ENCODE results near the gene CD55. TPM values are rescaled to one million over a fixed set of nuclear protein-coding genes. Genes with fewer than 3 reads are reported as not detected.
A peak's percentile ranks its signal among the peaks of the same experiment; 100 is the strongest.

The CD55 gene
- total RNA-seq, 1 experiment from 2014 or later, result 108 TPM

DNA sequence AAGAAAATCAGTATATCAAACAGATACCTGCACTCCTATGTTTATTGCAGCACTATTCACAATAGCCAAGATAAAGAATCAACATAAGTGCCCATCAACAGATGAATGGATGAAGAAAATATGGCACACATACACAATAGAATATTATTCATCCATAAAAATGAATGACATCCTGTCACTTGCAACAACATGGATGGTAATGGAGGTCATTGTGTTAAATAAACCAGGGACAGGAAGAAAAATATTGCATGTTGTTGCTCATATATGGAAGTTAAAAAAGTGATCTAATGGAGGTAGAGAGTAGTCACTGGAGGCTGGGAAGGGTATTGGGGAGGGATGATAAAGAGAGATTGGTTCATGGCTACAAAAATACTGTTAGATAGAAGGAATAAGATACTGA is 67.2 kb downstream of the CD55 start:
- Histone ChIP-seq H2AFZ (ENCODE audit: low read length) (no peak overlapping the region), H3K4me2 (ENCODE audit: low read length) (no peak overlapping the region), H3K9me3 (ENCODE audit: low read length) (no peaks in the 10 kb centered on the region), H3K4me1 (ENCODE audit: insufficient read depth, low read length) (peaks cover 30% of the 10 kb centered on the region), H3K27me3 (ENCODE audit: low read length) (no peaks in the 10 kb centered on the region), H3K36me3 (ENCODE audit: low read depth, low read length) (no peaks in the 10 kb centered on the region), H3K79me2 (ENCODE audit: low read length) (no peaks in the 10 kb centered on the region), H4K20me1 (ENCODE audit: low read length) (no peaks in the 10 kb centered on the region), H3F3A (ENCODE audit: low read length, unreplicated experiment) (peaks cover 7% of the 10 kb centered on the region), H3K9me2 (replicated peaks; ENCODE audit: low read length) (no peaks in the 10 kb centered on the region), H3K4me3 (ENCODE audit: low read length) (no peak overlapping the region), H3K27ac (ENCODE audit: low read length) (no peak overlapping the region), H3K9ac (ENCODE audit: low read length) (no peak overlapping the region)
- TF ChIP-seq, protein P1, sequence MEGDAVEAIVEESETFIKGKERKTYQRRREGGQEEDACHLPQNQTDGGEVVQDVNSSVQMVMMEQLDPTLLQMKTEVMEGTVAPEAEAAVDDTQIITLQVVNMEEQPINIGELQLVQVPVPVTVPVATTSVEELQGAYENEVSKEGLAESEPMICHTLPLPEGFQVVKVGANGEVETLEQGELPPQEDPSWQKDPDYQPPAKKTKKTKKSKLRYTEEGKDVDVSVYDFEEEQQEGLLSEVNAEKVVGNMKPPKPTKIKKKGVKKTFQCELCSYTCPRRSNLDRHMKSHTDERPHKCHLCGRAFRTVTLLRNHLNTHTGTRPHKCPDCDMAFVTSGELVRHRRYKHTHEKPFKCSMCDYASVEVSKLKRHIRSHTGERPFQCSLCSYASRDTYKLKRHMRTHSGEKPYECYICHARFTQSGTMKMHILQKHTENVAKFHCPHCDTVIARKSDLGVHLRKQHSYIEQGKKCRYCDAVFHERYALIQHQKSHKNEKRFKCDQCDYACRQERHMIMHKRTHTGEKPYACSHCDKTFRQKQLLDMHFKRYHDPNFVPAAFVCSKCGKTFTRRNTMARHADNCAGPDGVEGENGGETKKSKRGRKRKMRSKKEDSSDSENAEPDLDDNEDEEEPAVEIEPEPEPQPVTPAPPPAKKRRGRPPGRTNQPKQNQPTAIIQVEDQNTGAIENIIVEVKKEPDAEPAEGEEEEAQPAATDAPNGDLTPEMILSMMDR (conservative IDR thresholded peaks at IDR 0.05; ENCODE audit: low read depth, low read length), result no peak
- TF ChIP-seq EZH2phosphoT487 (IDR thresholded peaks at IDR 0.05; ENCODE audit: borderline replicate concordance, low read length) (no peak), EZH2 (IDR thresholded peaks at IDR 0.05; ENCODE audit: low read length, unreplicated experiment) (no peak)
- ATAC-seq (no peak), DNase-seq (no peak)
- POLR2A ChIA-PET (ENCODE audit: unreplicated experiment), result no interaction called here
- no TSS peak for BruUV-seq (replicated peaks)
- intact Hi-C loops (cut with micrococcal nuclease), result no loop called here
- CTCF ChIA-PET, result no interaction called here

DNA sequence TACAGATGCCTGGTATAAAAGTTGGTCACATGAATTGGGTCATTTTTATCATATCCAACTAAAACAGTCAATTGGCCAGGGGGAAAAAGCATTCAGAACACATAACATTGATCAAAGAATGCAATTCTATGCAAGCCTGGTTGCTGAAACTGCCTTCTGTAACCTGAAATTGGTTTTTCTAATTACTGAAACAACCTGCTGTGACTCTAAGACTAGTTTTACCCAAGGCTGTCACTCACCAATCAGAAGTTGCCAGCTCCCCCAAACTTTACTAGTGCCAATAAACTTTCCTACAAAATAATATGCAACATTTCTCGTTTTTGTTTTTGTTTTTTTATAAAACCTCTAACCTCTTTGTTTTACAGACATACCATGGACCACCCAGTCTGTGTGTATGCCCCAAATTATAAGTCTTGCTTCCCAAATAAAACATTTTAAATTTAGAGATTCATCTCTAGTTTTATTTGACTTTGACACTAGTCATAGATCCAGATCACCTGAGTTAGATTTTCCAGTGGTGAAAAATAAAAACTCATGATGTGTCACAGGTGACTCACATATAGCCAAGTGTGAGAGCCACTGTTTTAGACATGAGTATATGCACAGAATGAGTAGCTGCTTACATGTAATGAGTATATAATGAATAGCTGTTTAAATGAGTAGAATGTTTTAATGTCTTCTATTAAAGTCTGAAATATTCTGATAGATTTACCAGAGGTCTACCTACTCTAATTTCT is 68.4 kb downstream of the CD55 start:
- peaks cover 38% of the 10 kb centered on the region for H3K4me1 ChIP-seq (ENCODE audit: insufficient read depth, low read length)
- ChIA-PET CTCF (interaction anchor here (0.7 kb wide), 1 partner anchor 68 kb away, joined by 4 read pairs; the partner anchor contains the start of gene CD55), POLR2A (ENCODE audit: unreplicated experiment) (interaction anchor here (0.6 to 0.7 kb wide), 3 partner anchors 23 to 222 kb away, joined by 3 to 6 read pairs (median 3); no protein-coding TSS in a partner anchor)
- no TSS peak for BruUV-seq (replicated peaks)
- peak overlapping the region; percentile 44 for H3K9ac ChIP-seq (ENCODE audit: low read length)
- H3K27me3 ChIP-seq (ENCODE audit: low read length), result no peaks in the 10 kb centered on the region
- H3K79me2 ChIP-seq (ENCODE audit: low read length), result no peaks in the 10 kb centered on the region
- H3F3A ChIP-seq (ENCODE audit: low read length, unreplicated experiment), result peaks cover 7% of the 10 kb centered on the region
- no peaks in the 10 kb centered on the region for H3K36me3 ChIP-seq (ENCODE audit: low read depth, low read length)
- H3K4me2 ChIP-seq (ENCODE audit: low read length), result peak overlapping the region; percentile 43
- H3K27ac ChIP-seq (ENCODE audit: low read length), result peak overlapping the region; percentile 81
- TF ChIP-seq, protein P1 (conservative IDR thresholded peaks at IDR 0.05; ENCODE audit: low read depth, low read length), result no peak
- no peak for TF ChIP-seq EZH2 (IDR thresholded peaks at IDR 0.05; ENCODE audit: low read length, unreplicated experiment)
- ATAC-seq, result peak; percentile 82
- H3K4me3 ChIP-seq (ENCODE audit: low read length), result peak overlapping the region; percentile 2; the same call in 1 of the 2 replicates
- H3K9me2 ChIP-seq (replicated peaks; ENCODE audit: low read length), result no peaks in the 10 kb centered on the region
- no peaks in the 10 kb centered on the region for H4K20me1 ChIP-seq (ENCODE audit: low read length)
- peak overlapping the region; percentile 36 for H2AFZ ChIP-seq (ENCODE audit: low read length)
- no peaks in the 10 kb centered on the region for H3K9me3 ChIP-seq (ENCODE audit: low read length)
- peak; percentile 100 for DNase-seq
- intact Hi-C loops (cut with micrococcal nuclease), result loop anchor here (1.0 to 2.0 kb wide), 2 partner anchors 13 to 38 kb away; no protein-coding TSS in a partner anchor

DNA sequence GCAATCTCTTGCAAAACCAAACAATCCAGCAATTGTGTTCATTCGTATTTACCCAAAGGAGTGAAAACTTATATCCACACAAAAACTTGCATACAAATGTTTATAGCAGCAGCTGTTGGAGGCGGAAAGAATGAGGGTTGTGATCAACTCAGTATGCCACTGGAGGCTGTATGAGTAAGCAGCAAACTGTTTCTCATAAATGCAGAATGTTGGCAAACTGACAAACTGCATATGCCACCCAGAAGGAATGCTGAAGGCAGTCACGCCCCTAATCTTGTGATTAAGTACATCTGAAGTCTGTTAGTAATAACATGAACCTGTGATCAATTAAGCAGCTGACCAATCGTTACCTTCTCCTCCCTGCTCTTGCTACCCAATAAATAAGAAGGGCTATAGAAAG is 72.1 kb downstream of the CD55 start:
- no TSS peak for BruUV-seq (replicated peaks)
- no peak overlapping the region for H2AFZ ChIP-seq (ENCODE audit: low read length)
- H3K79me2 ChIP-seq (ENCODE audit: low read length), result no peaks in the 10 kb centered on the region
- H3F3A ChIP-seq (ENCODE audit: low read length, unreplicated experiment), result peaks cover 7% of the 10 kb centered on the region
- POLR2A ChIA-PET (ENCODE audit: unreplicated experiment), result interaction anchor here (0.6 to 0.7 kb wide), 3 partner anchors 38 to 239 kb away, joined by 3 to 7 read pairs (median 6); no protein-coding TSS in a partner anchor
- peak overlapping the region; percentile 90 for H3K27ac ChIP-seq (ENCODE audit: low read length)
- no peaks in the 10 kb centered on the region for H3K9me3 ChIP-seq (ENCODE audit: low read length)
- DNase-seq (peak; percentile 100), ATAC-seq (peak; percentile 74)
- H4K20me1 ChIP-seq (ENCODE audit: low read length), result no peaks in the 10 kb centered on the region
- H3K36me3 ChIP-seq (ENCODE audit: low read depth, low read length), result no peaks in the 10 kb centered on the region
- H3K9ac ChIP-seq (ENCODE audit: low read length), result peak overlapping the region; percentile 12; the same call in 1 of the 2 replicates
- intact Hi-C loops (cut with micrococcal nuclease), result loop anchor here (1.0 kb wide), 4 partner anchors 56 to 188 kb away; partner anchors contain the start of gene CD55
- H3K4me1 ChIP-seq (ENCODE audit: insufficient read depth, low read length), result peaks cover 38% of the 10 kb centered on the region
- peak overlapping the region; percentile 66 for H3K4me2 ChIP-seq (ENCODE audit: low read length)
- no peaks in the 10 kb centered on the region for H3K27me3 ChIP-seq (ENCODE audit: low read length)
- CTCF ChIA-PET, result interaction anchor here (0.6 to 1.0 kb wide), 3 partner anchors 72 to 310 kb away, joined by 4 to 9 read pairs (median 7); partner anchors contain the start of gene CD55
- H3K9me2 ChIP-seq (replicated peaks; ENCODE audit: low read length), result no peaks in the 10 kb centered on the region
- TF ChIP-seq EZH2phosphoT487 (IDR thresholded peaks at IDR 0.05; ENCODE audit: borderline replicate concordance, low read length) (no peak), EZH2 (IDR thresholded peaks at IDR 0.05; ENCODE audit: low read length, unreplicated experiment) (no peak)
- TF ChIP-seq, protein P1 (conservative IDR thresholded peaks at IDR 0.05; ENCODE audit: low read depth, low read length), result no peak
- peak overlapping the region; percentile 23; the same call in 1 of the 2 replicates for H3K4me3 ChIP-seq (ENCODE audit: low read length)

Data from PC-3 (cell line).